ENCODE data around the gene LRRC46.

LRRC46 gene

DNA sequence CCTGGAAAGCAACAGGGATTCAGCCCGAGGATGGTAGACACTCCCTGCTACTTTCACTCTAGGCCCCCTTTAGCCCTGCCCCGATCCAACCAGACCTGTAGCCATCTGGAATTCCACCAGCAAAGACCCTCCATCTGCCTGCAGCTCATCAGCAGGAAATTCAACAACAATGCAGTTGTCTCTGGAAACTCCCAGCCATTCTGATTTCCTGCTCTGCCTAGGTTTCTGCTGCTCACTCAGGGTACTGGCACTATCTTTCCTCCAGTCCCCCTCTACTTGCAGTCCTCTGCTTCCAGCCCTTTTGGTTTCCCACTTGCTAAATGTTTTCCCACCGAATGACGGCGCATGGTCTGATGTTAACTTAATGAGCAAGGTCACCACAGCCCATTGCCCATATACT, 22.1 kb downstream of the LRRC46 start:
- DNase-seq: no peak

DNA sequence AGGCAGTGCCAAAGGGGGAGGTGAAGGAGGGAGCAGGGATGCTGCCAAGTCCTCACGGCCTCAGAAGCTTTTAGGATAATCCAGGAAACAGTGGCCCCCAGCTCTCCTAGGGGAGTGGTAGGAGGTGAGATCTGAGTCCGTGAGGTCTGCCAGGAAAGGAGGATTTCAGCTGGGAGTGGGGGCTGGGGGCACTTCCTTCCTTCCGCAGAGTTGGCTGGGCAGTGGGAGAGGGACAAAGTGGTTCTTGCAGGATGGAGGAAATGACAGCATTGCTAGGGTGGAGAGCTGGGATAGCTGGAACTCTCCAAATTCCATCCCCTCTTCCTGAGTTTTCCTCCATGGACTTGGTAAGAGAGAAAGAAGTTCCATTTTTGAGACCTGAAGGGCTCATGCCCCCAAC, 24.3 kb downstream of the LRRC46 start:
- DNase-seq: no peak

GRCh38 chr17:47856830-47857229, 25.4 kb downstream of the LRRC46 start:
- no peak for DNase-seq

- no peak for DNase-seq
These were observed 26.3 kb downstream of the LRRC46 start for GRCh38 chr17:47857551-47858455.

DNA sequence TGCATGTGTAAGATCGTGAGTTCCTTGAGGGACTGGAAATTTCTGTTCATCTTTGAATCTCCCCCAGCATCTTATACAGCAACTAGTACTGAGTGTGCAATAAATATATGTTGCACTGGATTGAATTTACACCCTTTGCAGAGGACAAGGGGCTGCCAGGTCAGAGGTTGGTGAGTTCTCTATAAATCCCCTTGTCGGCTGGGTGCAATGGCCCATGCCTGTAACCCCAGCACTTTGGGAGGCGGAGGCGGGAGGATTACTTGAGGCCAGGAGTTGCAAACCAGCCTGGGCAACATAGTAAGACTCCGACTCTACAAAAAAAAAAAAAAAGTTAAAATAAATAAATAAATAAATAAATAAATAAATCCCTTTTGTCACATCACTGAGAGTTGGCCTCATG, 28.9 kb downstream of the LRRC46 start:
- DNase-seq: no peak

- no peak for DNase-seq
These were observed 31.4 kb downstream of the LRRC46 start for GRCh38 chr17:47862621-47863440.

GRCh38 chr17:47864791-47865216, 33.3 kb downstream of the LRRC46 start:
- DNase-seq: no peak

DNA sequence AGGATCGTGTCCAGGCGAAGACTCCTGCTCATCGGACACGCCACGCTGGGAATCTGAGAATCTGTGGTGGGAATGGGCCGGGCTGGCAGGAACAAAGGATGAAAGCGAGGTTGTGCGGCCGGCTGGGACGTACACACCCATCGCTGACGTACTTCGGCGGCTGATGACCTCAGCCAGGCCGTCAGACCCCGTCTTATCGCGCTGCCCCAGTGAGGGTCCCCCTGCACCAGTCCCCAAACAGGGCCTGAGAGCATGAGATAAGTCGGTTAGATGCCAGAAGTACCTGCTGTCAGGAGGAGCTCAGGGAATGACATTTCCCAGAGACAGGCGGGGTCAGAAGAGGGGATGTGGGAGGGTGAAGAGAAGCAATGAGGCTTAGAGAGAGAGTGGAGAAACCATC, 35.5 kb downstream of the LRRC46 start:
- DNase-seq: no peak

DNA sequence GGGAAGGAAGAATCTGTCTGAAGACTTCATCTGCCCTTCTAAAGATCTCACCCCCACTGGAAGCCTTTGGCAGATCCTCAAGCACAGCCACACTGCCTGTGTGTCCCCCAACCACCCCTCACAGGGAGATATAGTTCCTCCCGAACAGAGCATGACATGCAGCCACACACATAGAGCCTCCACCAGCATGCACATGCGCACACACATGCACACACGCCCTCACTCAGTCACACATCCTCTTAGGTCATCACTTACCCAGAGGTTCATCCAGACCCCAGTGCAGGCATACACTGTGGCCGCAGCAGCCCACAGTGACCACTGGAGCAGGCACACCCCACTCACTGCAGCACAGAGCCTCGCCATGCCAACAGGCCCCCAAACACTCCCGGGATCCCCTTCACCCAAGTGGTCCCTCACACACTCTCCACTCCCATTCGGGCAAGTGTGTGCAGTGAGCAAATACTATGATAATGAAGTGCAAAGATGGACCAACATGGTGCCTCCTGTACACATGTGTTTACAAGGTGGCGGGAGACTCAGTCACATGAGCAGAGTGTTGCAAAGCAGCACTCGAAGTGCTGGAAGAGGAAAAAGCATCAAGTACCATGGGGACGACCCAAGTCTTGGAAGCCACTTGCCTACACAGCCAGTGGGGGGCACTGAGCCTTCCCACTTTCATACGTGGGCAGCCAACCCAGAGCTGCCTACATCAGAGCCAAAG, 36.5 kb downstream of the LRRC46 start:
- no peak for DNase-seq

DNA sequence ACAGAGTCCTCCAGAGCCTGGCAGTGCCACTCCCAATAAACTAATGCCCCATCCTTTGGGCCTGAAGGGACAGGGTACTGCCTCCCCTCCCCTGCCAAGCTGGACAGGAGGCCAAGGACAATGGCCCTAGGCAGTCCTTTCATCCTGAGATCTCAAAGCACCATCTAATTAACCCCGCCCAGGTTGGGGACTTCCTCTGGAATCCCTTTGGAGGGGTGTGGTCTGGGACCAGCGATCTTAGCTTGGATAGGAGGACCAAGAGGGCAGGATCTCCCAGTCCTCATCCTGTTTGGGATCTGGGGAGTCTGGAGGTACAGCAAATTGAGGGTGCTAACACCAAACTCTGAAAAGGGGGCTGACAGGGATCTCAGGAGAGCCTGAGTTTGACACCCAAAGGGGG, 37.6 kb downstream of the LRRC46 start:
- no peak for DNase-seq

GRCh38 chr17:47870056-47870455, 38.6 kb downstream of the LRRC46 start:
- DNase-seq: no peak

- no peak for DNase-seq
These were observed 39.6 kb downstream of the LRRC46 start for GRCh38 chr17:47871048-47871447.

DNA sequence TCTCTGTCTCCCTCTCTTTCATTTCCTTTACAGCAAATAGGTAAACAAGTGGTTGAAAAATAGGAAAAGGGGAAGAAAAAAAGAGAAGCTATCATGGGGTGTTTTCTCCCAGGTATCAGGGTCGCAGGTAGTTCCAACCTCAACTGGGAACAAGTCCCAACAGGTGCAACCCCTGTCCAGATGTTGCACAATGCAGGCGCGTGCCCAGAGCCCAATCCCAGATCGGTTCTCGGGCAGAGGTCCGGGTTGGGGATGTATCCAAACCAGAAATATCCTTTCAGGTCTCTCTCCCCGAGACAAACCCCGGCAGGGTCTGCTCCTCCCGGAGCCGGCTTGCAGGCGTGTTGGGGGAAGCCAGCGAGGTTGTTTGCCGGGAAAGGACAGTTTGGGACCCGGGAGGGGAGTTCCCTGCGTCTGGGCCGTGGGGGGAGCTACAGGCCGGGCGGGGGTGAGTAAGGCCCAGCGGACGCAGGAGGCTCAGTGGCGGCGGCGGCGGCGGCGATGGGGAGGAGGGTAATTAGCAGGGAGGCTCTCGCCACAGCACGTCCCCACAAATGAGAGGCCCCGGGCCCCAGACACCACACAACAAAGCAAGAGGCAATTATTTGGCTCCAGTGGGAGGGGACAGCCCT, 40.7 kb downstream of the LRRC46 start:
- no peak for DNase-seq

DNA sequence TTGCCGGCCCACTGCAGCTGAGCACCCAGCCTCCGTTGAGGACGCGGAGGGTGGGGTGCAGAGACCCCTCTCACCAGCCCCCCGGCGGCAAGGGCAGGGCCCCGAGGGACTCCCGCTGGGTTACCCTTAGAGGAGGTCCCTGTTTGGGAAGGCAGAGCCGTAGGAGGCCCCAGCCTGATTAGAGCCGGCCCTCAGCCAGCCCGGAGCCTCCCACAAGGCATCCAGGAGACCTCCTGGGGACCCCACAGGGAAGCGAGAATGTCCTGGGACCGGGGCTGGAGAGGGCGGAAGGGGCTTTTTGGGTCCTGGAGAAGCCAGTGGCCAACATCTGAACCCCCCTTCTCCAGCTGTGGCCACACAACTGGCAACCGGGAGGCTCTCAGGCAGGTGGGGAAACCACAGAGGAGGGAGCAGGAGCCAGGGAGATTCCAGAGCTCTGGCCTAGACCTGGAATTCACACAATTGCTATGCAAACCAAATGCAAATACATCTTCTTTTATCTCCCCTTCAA, 41.2 kb downstream of the LRRC46 start:
- no peak for DNase-seq

GRCh38 chr17:47873200-47874090, 42.0 kb downstream of the LRRC46 start:
- DNase-seq: no peak

DNA sequence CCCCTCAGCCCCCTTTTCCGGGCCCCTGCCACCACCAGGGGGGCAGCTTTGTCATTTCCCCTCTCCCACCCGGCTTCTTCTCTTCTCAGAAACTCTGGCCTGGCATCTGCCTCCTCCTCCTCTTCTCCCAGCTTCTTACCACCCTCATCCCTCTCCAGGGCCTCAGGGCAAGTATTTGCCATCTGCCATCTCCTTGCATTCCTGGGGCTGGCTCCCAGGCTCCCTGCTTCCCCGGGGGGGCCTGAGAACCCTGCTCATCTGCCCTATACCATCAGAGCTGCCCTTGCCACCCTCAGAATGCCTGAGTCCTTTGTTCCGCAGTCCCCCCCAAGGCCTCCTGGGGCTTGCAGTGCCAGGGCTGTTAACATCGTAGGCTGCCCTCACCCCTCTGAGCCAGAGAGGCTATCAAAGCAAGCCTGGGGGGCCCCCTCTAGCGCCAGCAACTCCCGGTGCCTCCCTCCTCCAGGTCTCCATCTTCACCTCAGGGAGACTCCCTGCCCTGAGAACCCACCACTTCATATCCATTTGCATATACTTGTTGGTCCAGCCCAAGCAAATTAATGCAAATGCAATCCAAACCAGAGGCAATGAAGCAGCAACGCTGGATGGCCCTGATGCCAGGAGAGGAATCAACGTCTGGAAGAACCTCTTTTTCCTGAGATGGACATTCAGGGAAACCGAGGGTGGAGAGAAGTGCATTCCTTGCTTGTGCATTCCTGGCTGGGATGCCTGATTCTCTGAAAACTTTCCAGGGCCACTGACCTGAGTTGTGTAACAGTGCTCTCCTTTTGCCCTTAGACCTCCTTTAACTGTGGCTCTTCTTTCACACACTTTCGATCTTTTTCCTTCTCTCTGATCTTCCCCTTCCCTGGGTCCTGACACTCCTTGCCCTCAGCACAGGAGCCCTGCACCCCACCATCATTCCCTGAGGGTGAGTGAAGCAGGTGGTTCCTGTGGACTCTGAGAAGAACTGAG, 43.8 kb downstream of the LRRC46 start:
- DNase-seq: no peak

GRCh38 chr17:47877368-47878034, 46.0 kb downstream of the LRRC46 start:
- no peak for DNase-seq

DNA sequence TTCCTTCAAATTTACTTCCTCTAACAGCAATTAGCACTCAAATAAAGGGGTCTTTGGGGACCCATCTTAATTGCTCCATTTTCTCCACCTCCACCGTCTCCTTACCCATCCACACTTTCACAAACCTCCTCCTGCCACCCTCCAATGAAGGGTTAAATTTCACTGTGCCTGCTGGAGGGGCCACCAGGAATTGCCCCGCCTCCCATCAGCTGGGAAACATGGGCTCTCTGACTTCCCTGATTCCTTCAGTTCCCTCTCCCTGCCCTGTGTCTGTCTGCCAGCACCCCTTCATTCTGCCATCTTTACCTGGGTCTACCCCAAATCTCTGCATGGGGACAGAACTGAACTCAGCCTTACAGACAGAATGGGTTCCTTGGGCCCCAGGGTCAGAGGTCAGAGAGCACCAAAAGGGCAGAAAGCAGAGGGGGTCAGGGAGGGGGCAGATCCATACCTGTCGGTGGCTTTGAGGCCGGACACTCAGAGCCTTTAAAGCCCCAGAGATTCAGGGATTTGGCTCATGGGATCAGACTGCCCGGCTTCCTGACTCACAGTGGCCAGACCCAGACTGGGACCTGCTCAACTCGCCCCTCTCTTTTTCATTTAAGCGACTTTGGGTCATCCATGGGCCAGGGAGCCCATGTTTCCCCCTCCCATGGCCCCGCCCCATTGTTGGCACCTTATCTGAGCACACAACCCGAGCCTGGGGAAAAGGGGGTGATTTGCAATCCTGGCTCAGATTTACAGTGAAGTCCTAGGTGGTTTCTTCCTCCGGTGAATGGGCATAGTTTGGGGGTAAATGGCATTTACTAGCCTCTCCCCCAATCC, 46.9 kb downstream of the LRRC46 start:
- no peak for DNase-seq
